GM12892 (cell line): ENCODE results near the gene FTH1.
"Not testable (repeated sequence)": the region's sequence is repeated elsewhere in the genome, so short reads cannot be mapped to it uniquely, and the experiment has no call there.

Experiments used
- DNase-seq: peaks from one replicate; pipeline ENCODE4 v3.0.0; 2011; ENCODE audit not compliant: insufficient read length
- FAIRE-seq: peaks from 2 replicates; lab custom pipeline; 2011; peaks lifted over from hg19 to GRCh38; lab: Jason Lieb, UNC
- POLR2A ChIP-seq: IDR thresholded peaks from 2 replicates; pipeline ENCODE4 v1.6.1; 2011; ENCODE audit warnings: low read depth, low read length, control low read depth
- POLR2AphosphoS5 ChIP-seq: IDR thresholded peaks from 2 replicates; pipeline ENCODE4 v1.6.1; 2011; ENCODE audit warnings: low read depth, low read length, control low read depth
- TAF1 ChIP-seq: IDR thresholded peaks from 2 replicates; pipeline ENCODE4 v1.6.1; 2011; ENCODE audit warnings: low read depth, mild to moderate bottlenecking, control low read depth, low read length, borderline replicate concordance

FTH1 gene

GRCh38 chr11:61969391-61969758 lies 1.9 kb upstream of the FTH1 start:
- FAIRE-seq (no peak), DNase-seq (no peak)
- TF ChIP-seq POLR2AphosphoS5 = no peak
- TF ChIP-seq TAF1 = no peak
- no peak for TF ChIP-seq POLR2A

GRCh38 chr11:61968758-61969390 lies 1.4 kb upstream of the FTH1 start:
- DNase-seq = no peak
- no peak for FAIRE-seq
- TF ChIP-seq POLR2A (no peak), TAF1 (no peak)

DNA sequence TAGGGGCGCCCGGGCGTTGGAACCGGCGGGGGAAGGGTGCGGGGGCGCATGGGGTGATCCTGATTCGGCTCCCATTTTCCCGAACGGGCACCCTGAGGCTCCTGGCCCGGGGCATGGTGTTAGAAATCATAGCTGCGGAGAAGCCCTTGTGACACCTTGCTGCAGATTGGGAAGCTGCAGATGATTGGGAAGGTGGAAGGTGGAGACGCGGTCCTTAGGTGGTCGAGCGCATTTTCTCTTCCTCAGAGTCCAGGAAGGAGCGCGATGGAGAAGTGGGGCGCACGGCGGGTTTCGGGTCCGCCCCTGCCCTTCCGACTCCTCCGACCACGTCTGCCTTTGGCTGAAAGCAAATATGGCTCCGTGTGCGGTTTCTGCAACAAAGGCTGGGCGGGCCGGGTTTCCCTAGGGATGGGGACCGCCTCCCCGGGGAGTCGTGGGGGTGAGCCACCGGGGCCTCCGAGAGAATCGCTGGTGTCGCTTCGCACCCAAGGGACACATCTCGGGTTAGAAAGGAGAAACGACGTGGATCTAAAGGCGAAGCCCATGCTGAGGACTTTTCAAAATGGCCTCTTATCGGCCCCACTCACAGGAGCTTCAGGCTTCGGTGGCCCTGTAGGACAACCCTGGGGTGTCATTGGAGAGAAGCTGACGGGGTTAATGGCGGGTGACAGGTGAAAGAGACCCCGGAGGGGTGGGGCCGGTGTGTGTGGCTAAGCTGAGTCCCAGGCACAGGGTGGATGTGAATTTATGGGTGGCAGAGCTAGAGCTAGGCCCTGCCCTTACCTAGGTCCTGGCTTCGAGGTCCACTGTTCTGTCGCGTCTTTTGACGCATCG lies 707 bp upstream of the FTH1 start:
- TF ChIP-seq TAF1 = no peak
- no peak for TF ChIP-seq POLR2A
- no peak for TF ChIP-seq POLR2AphosphoS5
- peak; percentile 56 for FAIRE-seq

DNA sequence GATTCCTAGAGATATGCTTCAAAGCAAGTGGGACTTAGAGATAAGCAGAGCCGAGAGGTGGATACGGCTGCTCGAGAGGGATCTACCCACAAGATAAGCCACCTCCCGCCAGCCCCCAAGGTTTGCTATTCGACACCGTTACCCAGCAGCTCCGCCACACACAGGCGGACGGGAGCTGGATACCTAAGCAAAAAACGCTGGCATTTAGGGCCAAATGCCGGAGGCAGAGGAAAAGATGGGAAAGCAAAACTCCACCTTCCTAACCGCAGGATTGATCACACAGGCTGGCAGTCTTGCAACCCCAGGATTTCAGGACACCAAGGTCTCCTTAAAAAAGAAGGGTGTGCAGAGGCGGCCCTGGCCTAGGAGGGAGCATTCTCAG lies 709 bp downstream of the FTH1 start:
- no peak for FAIRE-seq
- TF ChIP-seq TAF1 = no peak
- peak; percentile 14; the same call in 1 of the 2 replicates for TF ChIP-seq POLR2A
- TF ChIP-seq POLR2AphosphoS5 = peak; percentile 51; the same call in 1 of the 2 replicates
- DNase-seq = no peak

More for the DNA sequence above, 707 bp upstream of the FTH1 start:
- DNase-seq = peak; percentile 54

DNA sequence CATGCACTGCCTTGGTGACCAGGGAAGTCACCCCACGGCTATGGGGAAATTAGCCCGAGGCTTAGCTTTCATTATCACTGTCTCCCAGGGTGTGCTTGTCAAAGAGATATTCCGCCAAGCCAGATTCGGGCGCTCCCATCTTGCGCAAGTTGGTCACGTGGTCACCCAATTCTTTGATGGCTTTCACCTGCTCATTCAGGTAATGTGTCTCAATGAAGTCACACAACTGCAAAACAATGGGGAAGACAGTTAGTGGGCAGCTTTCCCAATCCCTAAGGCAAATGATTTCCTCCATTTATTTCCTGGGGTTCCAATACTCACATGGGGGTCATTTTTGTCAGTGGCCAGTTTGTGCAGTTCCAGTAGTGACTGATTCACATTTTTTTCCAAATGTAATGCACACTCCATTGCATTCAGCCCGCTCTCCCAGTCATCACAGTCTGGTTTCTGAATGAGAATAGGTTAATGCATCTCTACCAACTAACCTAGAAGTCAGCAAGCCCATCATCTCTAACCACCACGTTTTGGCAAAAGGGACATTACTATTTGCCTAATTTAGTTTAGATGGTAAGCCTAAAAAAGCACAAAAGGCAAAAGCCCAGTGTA lies 2.7 kb downstream of the FTH1 start:
- not testable (repeated sequence) for DNase-seq, FAIRE-seq

- FAIRE-seq (no peak), DNase-seq (no peak)
- no peak for TF ChIP-seq TAF1
- TF ChIP-seq POLR2A = no peak
- no peak; the same call in none of the 2 replicates for TF ChIP-seq POLR2AphosphoS5
These were observed 3.3 kb downstream of the FTH1 start for GRCh38 chr11:61964058-61964665.

- FAIRE-seq = no peak
- TF ChIP-seq POLR2A (peak; percentile 65; the same call in 1 of the 2 replicates), POLR2AphosphoS5 (peak; percentile 81), TAF1 (no peak)
These were observed 4.0 kb downstream of the FTH1 start for GRCh38 chr11:61963282-61964057.

GRCh38 chr11:61963016-61963281 lies 4.5 kb downstream of the FTH1 start:
- FAIRE-seq (no peak), DNase-seq (no peak)
- TF ChIP-seq POLR2A (no peak; the same call in 1 of the 2 replicates), TAF1 (no peak), POLR2AphosphoS5 (no peak)

More at GRCh38 chr11:61963282-61964057, 4.0 kb downstream of the FTH1 start:
- no peak for DNase-seq

DNA sequence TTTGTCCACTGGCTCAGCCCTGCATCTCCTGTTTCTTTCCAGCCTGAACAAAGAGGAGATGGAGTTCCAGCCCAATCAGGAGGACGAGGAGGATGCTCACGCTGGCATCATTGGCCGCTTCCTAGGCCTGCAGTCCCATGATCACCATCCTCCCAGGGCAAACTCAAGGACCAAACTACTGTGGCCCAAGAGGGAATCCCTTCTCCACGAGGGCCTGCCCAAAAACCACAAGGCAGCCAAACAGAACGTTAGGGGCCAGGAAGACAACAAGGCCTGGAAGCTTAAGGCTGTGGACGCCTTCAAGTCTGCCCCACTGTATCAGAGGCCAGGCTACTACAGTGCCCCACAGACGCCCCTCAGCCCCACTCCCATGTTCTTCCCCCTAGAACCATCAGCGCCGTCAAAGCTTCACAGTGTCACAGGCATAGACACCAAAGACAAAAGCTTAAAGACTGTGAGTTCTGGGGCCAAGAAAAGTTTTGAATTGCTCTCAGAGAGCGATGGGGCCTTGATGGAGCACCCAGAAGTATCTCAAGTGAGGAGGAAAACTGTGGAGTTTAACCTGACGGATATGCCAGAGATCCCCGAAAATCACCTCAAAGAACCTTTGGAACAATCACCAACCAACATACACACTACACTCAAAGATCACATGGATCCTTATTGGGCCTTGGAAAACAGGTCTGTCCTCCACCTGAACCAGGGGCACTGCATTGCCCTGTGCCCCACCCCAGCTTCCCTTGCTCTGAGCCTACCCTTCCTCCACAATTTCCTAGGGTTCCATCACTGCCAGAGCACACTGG lies 5.0 kb downstream of the FTH1 start:
- no peak for DNase-seq
- no peak for FAIRE-seq
- no peak for TF ChIP-seq TAF1
- no peak; the same call in 1 of the 2 replicates for TF ChIP-seq POLR2A
- TF ChIP-seq POLR2AphosphoS5 = no peak

- FAIRE-seq = no peak
- TF ChIP-seq POLR2A = no peak
- DNase-seq = no peak
These were observed 5.7 kb downstream of the FTH1 start for GRCh38 chr11:61961570-61962212.

DNA sequence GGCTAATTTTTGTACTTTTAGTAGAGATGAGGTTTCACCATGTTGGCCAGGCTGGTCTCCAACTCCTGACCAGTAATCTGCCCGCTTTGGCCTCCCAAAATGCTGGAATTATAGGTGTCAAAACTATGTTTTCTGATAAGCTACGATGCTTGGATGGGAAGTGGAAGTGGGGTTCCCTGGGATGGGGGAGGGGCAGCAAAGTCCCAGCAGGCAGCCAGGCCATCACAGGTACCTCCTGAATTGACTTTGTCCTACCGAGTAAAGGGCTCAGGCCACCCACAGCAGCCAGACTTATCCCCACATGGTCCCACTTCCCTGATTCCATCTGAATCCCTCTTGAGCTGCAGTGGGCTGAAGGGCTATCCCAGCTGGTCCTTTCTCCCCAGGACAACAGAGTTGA lies 6.9 kb downstream of the FTH1 start:
- TF ChIP-seq POLR2A = no peak
- no peak for TF ChIP-seq TAF1
- TF ChIP-seq POLR2AphosphoS5 = no peak
- DNase-seq (no peak), FAIRE-seq (no peak)
